NCI-H748 (cell line): ENCODE results near the gene GAS7.
A peak's percentile ranks its signal among the peaks of the same experiment; 100 is the strongest.
"Not testable (repeated sequence)": the region's sequence is repeated elsewhere in the genome, so short reads cannot be mapped to it uniquely, and the experiment has no call there.

Experiments
- DNase-seq: peaks from one replicate; lab custom pipeline; 2025; ENCODE audit not compliant: unreplicated experiment; lab: John Stamatoyannopoulos, UW

GAS7 gene

GRCh38 chr17:9924735-9925191 lies 273.6 kb downstream of the GAS7 start:
- peak; percentile 67 for DNase-seq

- DNase-seq, result no peak
Observed at GRCh38 chr17:9922012-9922848, 276.2 kb downstream of the GAS7 start.

GRCh38 chr17:9921216-9921615 lies 277.2 kb downstream of the GAS7 start:
- DNase-seq, result not testable (repeated sequence)

- no peak for DNase-seq
Observed at GRCh38 chr17:9918804-9919352, 279.5 kb downstream of the GAS7 start.

- DNase-seq, result no peak
Observed at GRCh38 chr17:9918352-9918751, 280.1 kb downstream of the GAS7 start.

- no peak for DNase-seq
Observed at GRCh38 chr17:9917801-9918200, 280.6 kb downstream of the GAS7 start.

- DNase-seq, result no peak
Observed at GRCh38 chr17:9917131-9917530, 281.3 kb downstream of the GAS7 start.

GRCh38 chr17:9916108-9916507 lies 282.3 kb downstream of the GAS7 start:
- DNase-seq, result no peak

- no peak for DNase-seq
Observed at GRCh38 chr17:9913476-9913875, 284.9 kb downstream of the GAS7 start.

- DNase-seq, result no peak
Observed at GRCh38 chr17:9912121-9913099, 286.0 kb downstream of the GAS7 start.

- DNase-seq, result no peak
Observed at GRCh38 chr17:9911089-9911488, 287.3 kb downstream of the GAS7 start.

- DNase-seq, result no peak
Observed at GRCh38 chr17:9908649-9909042, 289.8 kb downstream of the GAS7 start.

GRCh38 chr17:9907883-9908648 lies 290.3 kb downstream of the GAS7 start:
- DNase-seq, result no peak

GRCh38 chr17:9907131-9907530 lies 291.3 kb downstream of the GAS7 start:
- DNase-seq, result no peak

GRCh38 chr17:9906616-9907015 lies 291.8 kb downstream of the GAS7 start:
- DNase-seq, result no peak

GRCh38 chr17:9905902-9906301 lies 292.5 kb downstream of the GAS7 start:
- no peak for DNase-seq

- no peak for DNase-seq
Observed at GRCh38 chr17:9905078-9905415, 293.4 kb downstream of the GAS7 start, which contains the start of gene RCVRN. TSS of gene RCVRN (minus strand) at chr17:9905271. CDS start at chr17:9905180, 91 bp downstream.

GRCh38 chr17:9904277-9905077 lies 293.9 kb downstream of the GAS7 start:
- no peak for DNase-seq

- DNase-seq, result no peak
Observed at GRCh38 chr17:9902120-9902519, 296.3 kb downstream of the GAS7 start.

GRCh38 chr17:9900784-9901183 lies 297.6 kb downstream of the GAS7 start:
- no peak for DNase-seq
